NCI-H1417 (cell line): ENCODE data around the gene ERVH48-1.
"Not testable (repeated sequence)": the region's sequence is repeated elsewhere in the genome, so short reads cannot be mapped to it uniquely, and the experiment has no call there.

Experiments
- DNase-seq, 3 experiments: peaks; one replicate each; lab custom pipeline; 2025; lab: John Stamatoyannopoulos, UW

Gene ERVH48-1

DNA sequence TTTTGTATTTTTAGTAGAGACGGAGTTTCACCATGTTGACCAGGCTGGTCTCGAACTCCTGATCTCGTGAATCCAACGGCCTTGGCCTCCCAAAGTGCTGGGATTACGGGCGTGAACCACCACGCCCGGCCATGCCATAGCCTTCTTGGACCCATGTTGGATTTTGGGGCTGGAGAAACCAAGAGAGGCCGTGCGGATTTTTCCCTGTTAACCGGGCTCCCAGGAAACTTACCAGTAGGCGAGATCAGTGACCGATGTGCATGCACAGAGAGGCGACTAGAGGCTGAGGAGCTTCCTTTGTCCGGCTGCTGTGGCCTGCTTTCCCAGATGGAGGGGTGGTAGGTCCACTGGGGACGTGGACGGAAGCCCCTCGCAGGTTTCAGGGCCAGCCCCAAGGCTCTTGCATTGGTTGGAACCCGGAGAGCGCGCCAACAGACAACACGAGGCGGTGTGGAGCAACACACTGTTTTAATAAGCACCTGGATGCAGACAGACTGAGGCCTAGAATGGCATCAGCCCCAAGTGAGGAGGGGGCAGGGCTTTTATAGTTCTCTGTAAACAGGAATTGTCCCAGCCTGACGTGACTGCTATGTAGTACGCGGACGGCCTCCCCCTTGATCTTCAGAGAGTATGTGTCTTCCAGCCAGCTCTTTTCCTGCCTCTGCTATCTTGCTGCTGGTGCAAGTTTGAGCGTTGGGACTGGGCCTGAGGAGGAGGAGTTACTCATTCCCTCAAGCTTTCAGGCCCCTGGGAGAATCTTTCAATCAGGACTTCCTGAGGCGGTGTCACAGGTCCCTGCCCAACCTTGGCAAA, at the start of gene ERVH48-1:
Gene ERVH48-1 (minus strand): TSS at position 517 of the 813 bp plus-strand sequence. CDS start 6,624 bp downstream, outside the sequence.
- no peak for DNase-seq

DNA sequence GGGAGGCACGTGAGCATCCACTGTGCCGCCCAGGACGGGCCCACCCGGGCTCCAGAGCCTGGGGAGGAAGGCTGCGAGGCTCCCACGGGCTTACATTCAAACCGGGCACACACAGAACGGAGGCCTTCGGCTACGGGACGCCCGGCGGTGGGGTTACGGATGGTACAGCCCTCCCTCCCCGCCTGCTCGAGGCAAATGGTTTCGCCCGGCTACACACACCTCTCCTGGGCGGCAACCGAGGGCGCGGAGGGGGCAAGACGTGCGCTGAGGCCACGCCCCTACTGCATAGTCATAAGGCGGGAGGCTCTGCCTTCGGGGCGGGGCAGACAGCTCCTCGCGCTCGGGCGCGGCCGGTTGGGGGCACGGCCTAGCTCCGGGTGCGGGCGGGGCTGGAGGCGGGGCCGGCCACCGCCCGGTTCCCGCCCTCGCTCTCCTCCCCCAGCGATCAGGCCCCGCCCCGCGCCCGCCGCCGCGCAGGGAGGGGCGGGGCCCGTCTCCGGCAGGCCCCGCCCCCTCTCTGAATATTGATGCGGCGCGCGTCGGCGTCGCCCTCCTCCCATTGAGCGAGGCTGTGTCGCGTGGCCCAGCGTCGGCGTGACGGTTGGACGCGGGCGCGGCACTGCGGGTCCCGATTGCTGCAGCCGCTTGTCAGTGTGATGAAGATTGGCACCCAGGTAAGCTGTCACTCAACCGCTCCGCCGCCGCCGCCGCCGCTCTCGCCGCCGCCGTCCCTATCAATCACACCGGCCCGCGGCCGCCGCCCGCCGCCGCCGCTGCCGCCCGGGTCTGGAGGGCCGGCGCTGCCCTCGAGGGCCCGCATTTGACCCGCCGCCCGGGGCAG, 48.8 kb upstream of the ERVH48-1 start, which contains the start of gene PKNOX1:
Gene PKNOX1 (plus strand): TSS at position 572 of the 841 bp plus-strand sequence. CDS start 29,820 bp downstream, outside the sequence.
- peak; percentile 100 for DNase-seq

DNA sequence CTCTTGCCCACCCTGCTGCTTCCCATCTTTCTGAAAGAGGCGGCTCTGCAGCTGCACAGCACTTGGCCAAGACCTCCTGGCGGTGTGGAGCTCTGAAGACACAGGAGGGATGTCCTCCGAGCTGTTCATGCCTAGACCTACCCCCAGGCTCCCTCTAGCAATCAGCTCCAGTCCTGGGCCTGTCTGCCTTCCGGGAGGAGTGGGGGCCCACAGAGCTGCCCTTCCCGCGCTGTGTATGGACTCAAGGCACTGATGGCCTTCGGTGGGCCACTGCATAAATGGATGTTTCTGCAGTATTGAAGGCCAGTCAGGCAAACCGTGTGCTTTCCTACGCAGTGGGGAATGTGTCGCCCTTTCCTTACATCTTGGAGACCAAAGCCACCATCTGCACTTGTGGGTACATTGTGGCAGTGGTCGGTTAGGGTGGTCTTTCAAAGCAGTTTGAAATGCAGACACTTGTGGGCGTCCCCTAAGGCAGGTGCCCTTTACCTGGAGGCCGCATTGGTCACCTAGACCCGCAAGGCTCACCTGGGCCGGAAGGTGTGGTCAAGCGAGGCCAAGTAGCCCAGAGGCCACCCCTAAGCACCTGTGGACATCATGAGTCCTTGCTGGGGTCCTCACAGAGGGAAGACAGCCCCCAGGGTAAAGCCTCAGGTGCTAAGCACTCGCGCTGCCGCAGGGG, 48.0 kb upstream of the ERVH48-1 start:
- DNase-seq: no peak

DNA sequence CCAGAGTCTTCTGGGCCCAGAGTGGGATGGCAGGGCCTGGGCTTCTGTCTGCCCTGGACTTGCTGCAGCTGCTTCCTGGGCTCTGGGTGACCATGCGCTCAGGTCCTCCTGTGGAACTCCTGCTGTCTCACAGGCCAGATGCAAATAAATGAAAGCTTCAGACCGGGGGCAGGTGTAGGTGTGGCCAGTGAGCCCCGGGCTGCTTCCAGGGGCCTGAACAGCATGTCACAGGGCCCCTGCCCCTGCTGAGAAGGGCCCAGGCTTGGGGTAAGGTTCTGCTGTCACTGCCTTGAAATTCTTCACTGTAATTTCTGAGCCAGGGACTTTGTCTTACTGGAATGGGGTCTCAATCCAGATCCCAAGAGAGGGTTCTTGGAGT, 46.5 kb upstream of the ERVH48-1 start:
- DNase-seq: no peak

DNA sequence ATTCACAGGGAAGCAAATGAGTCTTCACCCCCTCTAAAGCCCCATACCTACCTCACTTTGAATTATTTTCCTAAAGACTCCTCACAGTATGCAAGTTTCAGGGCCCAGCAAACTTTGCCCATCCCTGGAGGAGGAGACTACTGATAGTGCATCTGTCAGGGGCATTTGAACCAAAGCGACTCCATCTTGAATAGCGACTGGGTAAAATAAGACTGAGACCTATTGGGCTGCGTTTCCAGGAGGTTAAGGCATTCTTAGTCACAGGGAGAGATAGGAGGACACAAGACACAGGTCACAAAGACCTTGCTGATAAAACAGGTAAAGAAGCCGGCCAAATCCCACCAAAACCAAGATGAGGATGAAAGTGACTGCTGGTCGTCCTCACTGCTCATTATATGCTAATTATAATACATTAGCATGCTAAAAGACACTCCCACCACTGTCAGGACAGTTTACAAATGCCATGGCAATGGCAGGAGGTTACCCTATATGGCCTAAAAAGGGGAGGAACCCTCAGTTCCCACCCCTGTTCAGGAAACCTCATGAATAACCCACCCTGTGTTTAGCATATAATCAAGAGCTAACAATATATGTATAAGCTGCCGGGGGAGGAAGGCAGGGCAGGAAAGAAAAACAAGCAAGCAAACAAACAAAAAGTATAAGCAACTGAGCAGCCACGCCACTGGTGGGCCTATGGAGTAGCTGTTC, 45.7 kb upstream of the ERVH48-1 start:
- DNase-seq: no peak

DNA sequence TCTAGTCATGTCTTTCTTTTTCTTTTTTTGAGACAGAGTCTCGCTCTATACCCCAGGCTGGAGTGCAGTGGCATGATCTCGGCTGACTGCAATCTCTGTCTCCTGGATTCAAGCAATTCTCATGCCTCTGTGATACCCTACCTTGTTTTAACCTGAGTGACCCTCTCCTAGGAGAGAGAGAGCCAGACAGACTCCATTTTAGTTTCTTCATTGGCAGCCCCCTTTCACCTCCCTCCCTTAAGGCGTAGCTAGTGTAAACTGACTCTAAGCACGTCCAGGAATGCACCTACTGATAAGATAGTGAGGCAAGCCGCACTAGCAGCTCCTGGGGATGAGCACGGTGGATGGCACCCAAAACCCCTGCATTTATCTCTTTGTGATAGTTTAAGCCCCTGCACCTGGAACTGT, 43.8 kb upstream of the ERVH48-1 start:
- DNase-seq: no peak

DNA sequence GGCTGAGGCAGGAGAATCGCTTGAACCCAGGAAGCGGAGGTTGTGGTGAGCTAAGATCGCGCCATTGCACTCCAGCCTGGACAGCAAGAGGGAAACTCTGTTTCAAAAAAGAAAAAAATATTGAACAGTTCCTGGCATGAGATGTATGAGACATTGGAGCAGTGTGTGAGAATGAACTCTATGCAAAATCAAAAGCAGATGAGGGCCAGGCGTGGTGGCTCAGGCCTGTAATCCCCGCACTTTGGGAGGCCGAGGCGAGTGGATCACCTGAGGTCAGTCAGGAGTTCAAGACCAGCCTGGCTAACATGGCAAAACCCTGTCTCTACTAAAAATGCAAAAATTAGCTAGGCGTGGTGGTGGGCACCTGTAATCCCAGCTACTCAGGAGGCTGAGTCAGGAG, 42.2 kb upstream of the ERVH48-1 start:
- DNase-seq: not testable (repeated sequence)

DNA sequence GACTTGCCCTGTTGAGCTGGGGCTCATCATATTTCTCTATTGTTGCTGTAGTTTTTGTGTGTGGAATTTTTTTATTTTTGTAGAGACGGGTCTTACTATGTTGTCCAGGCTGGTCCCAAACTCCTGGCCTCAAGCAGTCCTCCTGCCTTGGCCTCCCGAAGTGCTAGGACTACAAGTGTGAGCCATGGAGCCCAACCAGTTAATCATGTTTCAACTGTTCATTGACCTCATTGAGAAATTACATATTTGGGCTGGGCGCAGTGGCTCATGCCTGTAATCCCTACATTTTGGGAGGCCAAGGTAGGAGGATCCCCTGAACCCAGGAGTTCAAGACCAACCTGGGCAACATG, 39.8 kb upstream of the ERVH48-1 start:
- DNase-seq: no peak

DNA sequence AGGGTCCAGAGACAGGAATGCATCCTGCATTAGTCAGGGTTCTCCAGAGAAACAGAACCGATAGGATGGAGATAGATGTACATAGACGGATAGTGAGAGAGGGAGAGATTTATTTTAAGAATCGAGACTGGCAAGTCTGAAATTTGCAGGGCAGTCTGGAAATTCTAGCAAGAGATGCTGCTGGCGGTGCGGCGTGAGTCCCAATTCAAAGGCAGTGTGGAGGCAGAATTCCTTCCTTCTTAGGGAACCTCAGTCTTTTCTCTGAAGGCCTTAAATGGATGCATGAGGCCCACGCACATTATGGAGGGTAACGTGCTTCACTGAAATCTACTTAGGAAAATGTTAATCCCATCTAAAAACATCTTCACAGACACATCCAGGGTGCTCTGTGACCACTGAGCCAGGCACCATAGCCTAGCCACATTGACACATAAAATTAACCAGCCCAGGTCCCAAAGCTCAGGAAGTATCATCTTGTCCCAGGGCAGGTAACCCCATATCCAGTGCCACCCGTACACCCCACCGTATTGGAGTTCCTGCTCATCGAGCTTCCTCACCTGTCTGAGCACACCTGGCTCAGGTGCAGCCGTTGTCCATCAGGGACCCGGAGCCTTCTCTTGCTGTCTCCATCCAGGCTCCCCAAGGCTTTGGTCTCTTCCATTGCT, 39.2 kb upstream of the ERVH48-1 start:
- no peak for DNase-seq

DNA sequence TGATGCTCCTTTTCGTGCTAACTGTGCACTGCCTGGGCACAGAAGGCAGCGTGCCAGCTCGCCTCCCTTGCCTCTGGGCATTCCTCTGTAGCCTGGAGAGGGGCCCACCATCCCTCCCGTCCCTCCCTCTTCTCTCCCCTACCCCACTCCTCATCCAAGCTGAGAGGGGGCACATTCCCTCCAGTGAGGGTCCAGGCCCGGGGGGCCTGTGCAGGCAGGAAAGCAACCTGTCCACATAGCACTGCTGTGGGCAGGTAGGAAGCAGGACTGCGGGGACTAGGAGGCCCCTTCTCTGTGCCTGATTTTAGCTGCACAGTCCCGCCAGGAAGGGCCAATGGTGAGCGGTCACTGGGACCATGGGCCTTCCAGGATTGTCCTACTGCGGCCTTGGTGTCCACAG, 38.7 kb upstream of the ERVH48-1 start:
- DNase-seq: no peak

DNA sequence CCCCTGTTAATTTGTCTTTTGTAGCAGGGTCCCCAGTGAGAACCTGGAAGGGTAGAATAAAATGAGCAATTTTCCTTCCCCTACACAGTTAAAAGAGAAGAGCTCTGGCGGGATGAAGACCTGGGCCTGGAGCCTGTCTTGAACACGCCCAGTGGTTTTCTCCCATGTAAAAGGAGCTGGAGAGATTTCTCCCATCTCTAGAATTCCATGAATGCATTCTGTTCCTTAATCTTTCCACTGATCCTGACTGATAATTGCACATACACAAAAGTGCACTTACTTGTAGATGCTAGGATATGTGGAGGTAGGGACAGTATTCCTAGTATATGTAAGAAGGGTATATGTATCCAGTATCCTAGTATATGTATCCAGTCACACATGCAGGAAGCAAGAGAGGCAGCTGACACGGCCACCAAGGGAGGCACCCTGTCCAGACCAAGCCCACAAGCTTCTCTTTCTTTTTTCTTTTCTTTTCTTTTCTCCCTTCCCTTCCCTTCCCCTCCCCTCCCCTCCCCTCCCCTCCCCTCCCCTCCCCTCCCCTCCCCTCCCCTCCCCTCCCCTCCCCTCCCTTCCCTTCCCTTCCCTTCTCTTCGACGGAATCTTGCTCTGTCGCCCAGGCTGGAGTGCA, 37.1 kb upstream of the ERVH48-1 start:
- no peak for DNase-seq

DNA sequence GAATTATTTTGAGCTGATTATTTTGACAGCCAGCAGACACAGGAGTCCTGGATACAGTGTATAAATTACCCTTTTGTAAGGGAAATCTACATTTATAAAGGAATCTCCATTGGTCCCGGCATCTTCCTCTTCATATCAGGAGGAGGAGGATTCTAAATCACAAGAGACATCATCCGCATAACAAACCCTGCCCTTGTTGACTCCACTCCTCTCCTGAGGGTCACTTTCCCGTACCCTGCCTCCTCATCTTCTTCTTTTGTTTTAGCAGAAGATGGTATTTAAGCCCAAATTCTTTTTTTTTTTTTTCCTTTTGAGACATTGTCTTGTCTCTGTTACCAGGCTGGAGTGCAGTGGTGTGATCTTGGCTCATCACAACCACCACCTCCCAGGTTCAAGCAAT, 34.3 kb upstream of the ERVH48-1 start:
- no peak for DNase-seq

DNA sequence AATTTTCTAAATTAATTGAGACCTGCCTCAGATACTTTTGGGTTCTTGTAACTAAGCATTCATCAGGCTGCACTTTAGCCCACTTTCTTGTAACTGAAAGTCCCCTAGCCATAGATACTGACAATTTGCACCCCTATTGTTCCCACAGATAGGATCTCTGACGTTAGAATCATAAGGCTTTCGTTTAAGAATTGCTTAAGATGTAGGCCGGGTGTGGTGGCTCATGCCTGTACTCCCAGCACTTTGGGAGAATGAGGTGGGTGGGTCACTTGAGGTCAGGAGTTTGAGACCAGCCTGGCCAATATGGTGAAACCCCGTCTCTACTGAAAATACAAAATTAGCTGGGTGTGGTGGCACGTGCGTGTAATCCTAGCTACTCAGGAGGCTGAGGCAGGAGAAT, 32.7 kb upstream of the ERVH48-1 start:
- DNase-seq: not testable (repeated sequence)

DNA sequence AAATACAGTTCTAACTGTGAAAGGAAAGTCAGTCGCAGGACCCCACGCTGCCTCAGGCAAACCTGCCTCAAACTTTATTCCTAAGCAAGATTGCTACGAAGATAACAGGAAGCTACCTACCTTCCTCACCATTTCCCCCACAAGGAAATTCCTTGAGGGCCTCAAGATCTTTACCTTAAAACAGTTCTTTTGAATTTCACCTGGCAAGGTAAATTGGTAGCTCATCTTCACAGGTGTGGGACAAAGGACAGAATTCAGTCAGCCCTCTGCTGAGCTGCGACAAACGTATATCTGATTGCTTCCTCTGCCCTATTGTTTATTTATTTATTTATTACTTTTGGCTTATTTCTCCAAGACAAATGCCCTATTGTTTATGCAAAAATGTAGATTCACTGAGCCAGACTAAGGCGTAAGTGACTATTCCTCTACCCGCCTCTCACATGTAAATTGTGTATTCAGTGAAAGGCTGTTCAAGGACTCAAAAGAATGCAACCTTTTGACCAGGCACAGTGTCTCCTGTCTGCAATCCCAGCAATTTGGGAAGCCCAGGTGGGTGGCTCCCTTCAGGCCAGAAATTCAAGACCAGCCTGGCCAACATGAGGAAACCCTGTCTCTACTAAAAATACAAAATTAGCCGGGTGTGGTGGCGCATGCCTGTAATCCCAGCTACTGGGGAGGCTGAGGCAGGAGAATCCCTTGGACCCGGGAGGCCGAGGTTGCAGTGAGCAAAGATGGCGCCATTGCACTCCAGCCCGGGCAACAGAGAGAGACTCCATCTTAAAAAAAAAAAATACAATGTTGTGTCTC, 31.6 kb upstream of the ERVH48-1 start:
- DNase-seq: no peak

DNA sequence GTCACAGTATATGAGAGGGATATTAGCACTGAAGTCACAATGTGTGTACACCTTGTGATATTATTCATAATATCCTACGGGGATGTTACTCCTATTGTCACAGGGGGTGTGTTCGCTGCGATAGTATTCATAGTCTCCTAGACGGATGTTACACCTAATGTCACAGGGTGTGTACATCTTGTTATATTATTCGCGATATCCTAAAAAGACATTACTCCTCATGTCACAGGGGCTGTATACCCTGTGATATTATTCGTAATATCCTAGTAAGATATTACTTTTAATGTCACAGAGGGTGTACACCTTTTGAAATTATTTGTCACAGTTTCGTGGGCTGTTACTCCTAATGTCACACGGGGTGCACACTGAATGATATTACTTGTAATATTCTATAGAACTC, 25.8 kb upstream of the ERVH48-1 start:
- not testable (repeated sequence) for DNase-seq

DNA sequence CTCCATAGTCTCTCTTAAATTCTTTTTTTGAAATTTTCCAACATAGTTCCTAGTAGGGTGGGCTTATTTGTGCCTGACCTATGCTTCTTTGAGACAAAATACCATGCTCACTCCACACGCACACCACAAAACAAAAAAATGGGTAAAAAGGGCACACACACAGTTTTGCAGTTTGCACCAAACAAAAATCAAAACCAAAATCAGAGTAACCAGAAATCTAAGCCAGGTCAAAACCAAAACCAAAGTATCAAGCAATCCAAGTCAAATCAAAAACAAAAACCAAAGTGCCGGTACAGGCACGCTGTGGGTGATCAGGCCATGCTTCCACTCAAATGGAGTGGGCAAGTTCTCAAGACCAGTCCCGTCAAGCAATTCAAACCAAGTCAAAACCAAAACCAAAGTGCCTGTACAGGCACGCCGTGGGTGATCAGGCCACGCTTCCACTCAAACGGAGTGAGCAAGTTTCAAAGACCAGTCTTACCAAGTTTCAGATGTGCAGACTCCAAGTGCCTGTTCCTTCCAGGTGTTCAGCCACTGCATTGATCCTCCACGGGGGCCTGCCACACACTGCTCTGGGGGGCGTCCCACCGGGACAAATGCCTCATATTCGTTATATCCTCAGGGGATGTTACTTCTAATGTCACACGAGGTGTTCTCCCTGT, 23.8 kb upstream of the ERVH48-1 start:
- DNase-seq: not testable (repeated sequence)

DNA sequence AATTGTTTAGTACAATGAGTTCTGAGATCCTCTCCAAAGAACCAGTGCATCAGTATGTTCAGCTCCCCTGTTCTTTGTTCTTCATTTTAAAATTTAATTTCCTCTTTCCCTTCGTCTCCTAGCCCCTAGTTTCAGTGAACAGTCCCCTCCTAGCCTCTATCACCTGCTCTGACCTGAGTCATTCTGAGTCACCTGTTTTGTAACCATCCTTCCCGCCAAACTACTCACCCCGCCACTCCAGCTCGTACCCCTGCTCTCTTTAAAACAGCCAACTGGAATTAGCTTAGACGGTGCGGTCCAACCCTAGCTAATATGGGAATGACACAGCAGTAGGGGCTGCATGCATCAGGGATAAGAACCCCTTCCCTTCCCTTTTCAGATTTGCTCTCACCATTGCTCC, 16.8 kb upstream of the ERVH48-1 start:
- no peak for DNase-seq

DNA sequence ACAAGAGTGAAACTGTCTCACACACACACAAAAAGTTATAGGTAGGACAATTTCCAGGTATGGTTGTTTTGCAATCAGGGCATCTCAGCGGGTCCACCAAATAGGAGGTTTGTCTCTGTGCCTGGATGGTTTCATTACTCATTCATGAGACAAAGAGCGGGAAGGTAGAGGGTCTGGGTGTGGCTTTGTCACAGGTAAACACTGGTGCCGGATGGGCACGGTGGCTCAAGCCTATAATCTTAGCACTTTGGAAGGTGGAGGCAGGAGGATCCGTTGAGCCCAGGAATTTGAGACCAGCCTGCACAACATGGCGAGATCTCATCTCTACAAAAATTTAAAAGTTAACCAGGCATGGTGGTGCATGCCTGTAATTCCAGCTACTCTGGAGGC, 16.3 kb upstream of the ERVH48-1 start:
- DNase-seq: no peak
